Suppressor macrophage (primary cell): ENCODE measurements around the gene APOL3.
"Not testable (repeated sequence)": the region's sequence is repeated elsewhere in the genome, so short reads cannot be mapped to it uniquely, and the experiment has no call there.

ENCODE experiments used
- DNase-seq, 4 experiments: peaks; one replicate each; pipeline ENCODE4 v3.0.0-alpha.2; 2020 to 2022

The APOL3 gene

DNA sequence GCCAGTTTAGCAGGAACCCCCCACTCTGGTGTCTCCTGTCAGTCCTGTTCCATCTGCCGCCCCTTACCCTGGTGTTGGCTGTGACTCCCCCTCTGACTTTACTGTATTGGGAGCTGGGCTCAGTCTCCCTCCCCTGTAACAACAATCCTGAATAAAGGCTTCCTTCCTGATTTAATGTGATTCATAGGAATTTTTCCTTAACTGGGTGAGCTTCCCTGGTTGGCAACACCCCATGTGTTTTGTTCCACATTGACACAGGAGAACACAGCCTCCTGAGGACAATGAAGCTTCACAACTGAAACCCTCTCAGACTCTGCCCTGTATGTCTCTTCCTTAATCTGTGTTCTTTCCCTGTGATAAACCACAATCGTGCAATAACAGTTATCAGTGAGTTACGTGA lies 32.6 kb upstream of the APOL3 start:
- DNase-seq = no peak

DNA sequence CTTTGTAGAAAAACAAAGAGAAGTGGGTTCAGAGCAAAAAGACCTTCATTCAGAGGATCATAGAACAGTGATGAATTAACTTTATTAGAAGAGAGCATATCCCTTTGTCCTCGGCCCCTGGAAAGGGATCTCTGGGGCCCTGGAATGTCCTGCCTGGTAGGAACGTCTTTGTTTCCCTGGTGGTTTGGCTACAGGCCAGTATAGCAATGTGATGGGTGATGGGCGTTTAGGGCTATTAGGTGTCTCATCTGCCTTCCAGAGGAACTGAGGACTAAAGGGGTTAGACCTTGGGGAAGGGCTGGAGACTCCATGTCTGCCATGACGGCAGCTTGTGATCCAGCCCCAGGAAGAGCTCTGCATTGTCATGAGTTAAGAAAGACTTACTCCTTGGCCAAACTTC lies 32.0 kb upstream of the APOL3 start:
- DNase-seq = no peak

DNA sequence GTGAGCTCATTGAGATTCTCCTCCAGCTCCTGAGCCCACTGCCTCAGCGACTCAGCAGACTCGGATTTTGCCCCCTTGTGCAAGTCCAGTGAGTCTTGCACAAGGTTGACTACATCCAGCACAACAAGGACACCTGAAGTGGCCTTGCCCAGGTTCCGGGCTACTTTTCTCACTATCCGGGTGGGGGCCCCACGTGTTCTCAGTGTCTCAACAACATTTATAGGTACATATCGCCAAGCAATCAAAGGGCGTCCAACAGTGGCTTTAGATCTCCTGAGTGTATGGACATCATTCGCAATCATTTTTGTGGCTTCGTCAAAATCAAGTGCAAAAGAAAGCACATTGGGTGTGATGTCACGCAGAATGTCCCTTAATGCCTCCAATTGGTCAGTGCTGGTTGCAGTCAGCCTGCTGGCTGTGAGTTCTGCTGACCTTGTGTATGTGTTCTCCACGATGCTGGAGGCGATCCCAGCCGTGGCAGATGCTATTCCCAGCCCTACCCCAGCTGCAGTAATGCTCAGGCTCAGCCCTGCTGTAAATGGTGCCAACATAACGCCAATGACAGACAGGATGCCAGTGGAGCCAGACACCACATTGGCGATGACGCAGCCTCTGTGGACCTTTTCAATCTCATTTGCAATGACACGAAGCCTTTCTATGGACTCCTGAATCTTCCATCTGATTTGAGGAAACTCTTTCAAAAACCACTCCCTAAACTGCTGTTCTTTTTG lies 30.7 kb upstream of the APOL3 start:
- DNase-seq = no peak

DNA sequence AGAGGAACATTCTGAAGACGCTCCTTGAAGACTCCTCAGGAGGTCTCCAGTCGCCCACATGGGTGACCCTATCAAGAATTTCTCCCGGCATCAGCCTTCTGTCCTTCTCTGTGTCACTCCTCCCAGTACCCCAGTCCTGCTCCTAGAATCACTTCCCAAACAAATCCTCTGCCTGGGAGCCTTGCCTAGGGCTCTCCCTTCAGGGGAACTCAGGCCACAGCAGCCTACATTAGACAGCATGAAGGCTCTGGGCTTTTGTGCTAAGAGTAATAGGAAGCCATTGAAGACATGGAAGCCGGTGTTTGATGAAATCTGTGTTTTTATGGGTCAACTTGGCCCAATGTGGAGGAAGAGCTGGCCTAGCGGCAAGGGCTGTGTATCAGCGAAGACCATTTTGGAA lies 27.3 kb upstream of the APOL3 start:
- DNase-seq = not testable (repeated sequence)

DNA sequence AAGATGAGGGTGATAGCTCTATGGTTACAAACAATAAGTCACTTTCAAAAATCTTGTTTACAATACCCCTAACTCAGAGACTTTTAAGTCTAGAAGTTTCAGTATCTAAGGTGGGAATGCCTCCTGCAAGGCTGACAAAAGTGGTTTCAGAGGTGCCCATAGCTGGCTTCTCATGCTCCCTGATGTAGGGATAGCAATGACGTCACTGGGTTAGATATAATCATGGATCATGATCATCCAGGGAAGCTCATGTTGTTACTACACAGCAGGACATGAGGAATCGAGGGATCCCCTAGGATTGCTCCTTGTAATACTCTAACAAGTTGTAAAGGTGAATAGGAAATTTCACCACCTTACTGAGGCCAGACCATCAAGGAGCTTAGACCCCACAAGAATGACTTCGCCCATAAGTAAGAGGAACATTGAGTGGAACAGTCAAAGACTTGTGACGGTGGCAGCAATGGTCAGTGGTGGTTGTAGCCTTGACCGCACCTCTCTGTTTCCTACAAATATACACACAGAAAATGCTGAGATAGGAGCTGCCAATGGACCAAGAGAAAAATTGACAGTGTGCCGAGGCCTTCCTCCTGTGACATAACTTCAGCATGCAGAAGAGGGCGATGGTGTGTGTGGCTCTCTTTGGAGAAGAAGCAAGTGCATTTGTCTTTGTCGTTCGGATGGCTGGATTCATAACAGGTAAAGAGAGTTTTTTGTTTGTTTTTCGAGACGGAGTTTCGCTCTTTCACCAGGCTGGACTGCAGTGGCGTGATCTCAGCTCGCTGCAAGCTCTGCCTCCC lies 25.5 kb upstream of the APOL3 start:
- no peak for DNase-seq

DNA sequence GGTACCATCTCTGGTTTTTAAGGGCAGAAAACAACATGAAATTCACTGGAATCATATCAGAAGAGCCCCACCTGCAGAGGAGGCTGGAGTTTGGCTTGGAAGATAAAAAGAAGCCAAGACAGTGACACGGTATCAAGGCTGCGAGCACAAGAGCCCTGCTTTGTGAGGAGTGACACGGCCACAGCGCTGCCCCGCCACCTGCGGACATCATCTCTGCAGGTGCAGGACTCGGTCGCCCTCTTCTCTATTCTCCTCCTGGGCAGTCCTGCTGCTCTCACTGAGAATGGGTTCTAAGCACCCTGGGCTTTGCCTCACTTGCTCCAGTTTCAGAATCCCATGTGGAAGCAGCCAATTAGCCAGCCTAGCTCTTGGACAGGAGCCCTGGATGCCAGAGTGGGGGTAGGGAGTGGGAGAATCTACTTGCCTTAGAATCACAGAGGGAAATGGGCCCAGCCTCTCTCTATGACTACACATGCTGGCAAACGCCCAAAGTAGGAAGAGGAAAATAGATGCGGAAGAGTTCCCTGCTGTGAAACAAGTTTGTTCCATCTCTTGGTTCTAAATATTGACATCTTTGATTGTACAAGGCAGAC lies 24.0 kb upstream of the APOL3 start:
- DNase-seq = no peak

DNA sequence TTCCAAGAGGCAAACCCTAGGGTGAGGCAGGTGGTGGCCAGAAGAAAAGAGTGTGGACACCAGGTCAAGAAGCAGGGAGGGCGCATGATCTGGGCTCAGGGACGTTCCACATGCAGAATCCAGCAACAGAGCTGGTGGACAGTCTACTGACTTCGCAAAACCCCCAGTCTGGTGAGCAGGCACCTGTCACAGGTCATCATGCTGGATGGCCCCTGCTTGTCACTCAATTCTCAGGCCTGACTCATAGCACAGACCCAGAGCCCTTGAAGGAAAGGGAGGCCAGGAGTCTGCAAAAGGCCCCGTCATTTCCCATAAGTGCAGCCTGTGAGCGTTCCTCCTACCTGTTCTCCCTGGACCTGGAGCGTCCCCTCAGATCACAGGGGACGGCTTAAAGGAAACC lies 22.9 kb upstream of the APOL3 start:
- no peak for DNase-seq

DNA sequence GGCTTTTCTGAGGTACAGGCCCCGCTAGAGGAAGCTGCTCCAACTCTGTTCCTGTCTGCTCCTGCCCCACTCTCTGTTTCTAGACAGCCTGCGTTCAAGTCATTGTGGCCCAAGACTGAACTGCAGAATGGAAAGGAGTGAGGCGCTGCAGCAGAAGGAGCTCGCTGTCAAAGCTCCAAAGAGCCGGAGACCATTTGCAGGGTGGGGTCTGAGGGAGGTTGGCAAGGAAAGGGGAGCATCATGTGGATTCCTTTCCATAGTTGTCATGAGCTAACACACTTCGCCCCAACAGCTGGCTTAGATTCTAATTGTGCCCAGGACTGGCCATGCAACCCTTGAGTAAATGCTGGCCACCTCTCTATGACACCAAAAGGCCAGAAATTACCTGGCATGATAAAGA lies 22.3 kb upstream of the APOL3 start:
- no peak for DNase-seq

DNA sequence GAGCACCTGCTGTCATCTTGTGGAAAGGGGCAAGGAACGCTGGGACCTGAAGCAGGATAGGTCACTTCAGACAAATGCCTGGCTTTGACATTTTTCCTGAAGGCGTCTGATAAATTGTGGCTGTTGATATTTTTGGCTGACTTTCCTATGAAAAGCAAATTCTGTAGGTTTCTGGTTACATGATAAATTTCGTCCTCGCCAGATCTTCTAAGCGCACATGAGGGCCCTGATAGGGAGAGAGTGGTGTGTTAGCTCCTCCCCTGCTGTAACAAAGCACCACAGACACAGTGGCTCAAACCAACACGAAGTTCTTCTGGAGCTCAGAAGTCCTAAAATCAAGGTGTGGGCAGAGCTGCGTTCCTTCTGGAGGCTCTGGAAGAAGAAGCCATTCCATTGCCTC lies 21.5 kb upstream of the APOL3 start:
- no peak for DNase-seq

DNA sequence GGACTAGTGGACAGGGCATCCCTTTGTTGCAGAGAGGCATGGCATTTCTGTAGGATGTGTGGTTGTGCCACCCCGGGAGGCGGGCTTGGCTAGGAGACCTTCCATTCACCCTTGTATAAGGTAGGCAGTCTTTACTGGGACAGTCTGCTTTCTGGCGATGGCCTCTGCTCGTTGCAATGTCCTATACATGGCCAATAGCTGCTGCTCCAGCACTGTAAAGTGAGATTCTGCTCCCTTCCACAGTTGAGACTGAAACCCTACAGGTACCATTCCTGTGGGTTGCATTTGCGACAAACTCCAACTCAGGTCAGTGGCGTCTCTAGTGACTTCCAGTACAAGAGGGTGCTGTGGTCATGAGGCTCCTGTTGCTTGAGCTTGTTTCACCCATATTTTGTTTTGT lies 20.4 kb upstream of the APOL3 start:
- no peak for DNase-seq

DNA sequence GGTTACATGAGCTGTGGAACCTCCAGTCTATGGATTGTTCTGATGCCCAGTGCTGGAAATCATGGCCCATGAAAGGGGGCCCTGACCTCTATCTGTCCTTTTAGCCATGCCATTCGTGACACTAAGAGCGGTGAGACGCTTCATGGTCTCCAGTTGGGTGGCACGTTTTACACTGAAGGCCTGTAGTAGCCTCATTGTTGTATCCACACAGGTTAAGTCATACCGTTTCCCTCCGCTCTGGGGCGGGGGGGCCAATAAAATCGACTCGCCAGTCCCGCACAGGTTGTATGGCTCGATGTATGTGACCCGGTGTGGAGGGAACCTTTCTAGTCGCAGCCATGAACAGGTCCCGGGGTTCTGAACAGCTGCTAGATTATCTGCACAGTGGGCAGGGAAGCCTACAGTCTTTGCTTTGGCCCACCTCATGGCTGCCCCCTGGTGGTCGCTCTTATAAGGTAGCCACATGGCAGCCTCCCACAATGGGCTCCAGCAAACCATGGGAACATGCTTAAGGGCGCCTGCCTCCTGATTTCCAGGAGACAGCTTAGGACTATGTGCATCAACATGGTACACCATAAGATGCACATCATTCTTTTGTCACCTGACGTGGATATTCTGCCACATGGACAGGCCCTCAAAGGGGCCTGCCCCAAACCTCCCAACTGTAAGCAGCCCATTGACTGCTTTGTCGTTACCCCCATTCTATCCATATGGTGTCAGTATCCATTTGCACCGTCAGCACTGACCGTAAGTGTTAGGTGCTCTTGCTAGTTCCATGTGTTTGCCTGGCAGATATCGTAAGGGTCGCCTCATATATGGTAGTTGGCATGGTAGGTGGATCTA lies 19.7 kb upstream of the APOL3 start:
- peak; percentile 85 to 95 (median 93) for DNase-seq

DNA sequence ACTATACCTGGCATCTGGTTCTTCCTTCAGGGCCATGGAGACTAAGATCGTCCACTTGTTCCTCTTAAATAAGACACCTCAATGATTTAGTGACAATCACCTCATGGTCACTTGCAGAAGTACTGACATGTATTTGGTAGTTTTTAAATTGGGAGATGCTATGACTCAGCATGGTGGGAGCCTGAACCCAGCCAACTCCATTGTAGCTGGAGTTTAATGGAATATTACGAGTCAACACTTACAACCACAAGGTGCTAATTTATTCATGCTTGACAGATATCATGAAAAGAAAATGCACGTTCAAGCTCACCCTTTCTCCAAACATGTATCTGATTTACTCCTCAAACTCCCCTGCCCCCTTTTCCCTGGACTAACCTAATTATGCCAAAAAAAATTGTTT lies 16.6 kb upstream of the APOL3 start:
- DNase-seq = no peak

DNA sequence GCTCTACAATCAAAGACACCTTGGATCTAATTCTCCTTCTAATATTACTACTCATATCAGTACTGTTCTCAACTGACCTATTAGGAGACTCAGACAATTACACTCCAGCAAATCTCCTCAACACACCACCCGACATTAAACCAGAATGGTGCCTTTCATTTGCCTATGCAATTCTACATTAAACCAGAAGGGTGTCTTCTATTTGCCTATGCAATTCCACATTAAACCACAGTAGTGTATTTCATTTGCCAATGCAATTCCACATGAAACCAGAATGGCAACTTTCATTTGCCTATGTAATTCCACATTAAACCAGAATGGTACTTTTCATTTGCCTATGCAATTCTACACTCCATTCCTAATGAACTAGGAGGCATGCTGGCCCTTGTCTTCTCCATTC lies 15.3 kb upstream of the APOL3 start:
- DNase-seq = no peak

DNA sequence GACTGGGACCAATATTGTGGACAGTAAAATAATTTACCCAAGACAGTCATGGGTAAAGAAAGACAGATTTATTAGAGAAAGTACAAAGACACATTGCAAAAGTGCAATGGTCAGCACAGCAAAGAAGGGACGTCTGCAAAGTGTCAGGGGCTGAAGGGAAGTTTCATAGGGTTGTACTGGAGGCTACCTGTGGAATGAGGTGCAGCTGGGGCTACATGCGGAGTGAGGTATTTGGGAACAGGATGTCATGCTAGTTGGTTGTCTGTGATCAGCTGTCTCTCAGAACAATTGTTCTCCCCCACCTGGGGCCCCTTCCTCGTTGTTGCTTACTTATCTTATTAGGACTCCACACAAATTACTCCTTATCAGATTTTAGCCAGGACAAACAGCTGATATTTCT lies 11.4 kb upstream of the APOL3 start:
- no peak for DNase-seq

DNA sequence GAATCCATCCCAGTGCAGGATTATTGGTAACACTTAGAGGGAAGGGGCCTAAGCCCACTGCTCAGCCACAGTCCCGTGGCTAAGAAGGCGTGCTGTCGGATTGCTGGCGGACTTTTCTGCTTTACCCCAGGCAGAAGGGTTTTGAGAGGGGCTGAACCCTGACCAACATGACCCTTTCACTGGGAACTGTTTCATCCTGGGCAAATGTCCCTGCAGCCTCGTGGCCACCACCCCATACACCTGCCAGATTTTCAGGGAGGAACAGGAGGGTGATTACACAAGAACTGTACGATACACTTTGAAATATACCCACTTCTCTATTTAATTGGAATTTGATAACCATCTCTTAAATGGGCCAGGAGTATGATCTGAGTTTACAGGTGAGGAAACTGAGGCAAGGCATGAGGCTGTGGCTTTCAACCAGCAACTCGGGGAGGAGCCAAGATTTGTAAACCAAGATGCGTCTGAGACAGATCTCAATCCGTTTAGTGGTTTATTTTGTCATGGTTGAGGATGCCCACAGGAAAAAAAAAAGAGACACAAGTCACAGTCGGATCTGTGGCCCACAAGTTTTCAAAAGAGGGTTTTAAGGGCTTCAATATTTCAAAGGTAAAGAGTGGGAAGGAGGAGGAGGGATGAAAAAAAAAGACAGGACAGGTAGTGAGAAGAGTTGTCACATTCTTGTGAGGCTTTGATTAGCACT lies 6.1 kb upstream of the APOL3 start:
- DNase-seq = no peak

DNA sequence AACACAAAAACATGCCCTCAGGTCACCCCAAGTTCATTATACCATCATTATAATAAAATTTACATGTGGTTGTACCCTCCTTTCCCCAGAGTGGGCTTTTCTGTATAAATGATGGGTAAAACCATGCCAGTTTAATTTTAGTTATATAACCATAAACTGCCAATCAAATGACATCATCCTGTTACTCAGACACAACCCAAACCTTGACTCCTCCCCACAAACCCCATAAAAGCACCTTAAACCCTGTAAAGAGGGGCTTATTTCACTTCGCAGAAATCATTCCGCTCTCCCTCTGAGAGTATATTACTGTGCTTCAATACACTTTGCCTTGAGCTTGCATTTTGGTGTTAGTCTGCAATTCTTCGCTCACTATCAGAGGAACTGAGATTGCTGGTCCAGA lies 5.5 kb upstream of the APOL3 start:
- no peak for DNase-seq

DNA sequence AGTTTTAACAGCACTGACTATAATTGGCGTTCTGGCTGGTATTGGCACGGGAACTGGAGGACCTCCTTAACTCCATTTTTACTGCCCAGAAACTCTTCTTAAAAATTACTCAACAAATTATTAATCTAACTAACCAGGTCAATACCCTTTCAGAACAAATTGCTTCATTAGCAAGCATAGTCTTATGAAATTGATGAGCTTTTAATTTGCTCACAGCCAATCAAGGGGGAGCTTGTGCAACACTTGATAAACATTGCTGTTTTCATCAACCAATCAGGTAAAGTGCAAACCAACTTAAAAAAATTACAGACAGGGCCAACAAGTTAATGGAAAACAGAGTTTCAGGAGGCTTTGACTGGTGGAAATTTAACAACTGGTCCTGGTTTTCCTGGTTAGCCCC lies 4.6 kb upstream of the APOL3 start:
- DNase-seq = no peak

DNA sequence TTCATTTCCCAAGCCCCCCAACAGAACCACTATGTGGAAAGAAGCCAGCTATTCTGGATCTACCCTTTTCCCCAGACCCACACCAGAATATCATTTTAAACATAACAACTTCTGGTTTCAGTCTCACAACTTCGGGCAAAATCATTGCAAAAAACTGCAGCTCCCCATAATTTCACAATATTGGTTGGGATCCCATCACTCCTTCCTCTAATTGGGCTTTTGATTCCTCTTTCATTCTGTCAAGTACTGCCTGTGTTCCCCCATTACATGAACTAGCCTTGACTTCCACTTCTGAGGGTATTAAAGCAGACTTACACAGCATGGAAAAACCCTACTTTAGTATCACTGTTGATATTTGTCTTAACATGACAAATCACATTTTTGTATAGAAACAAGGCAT lies 4.1 kb upstream of the APOL3 start:
- DNase-seq = peak; percentile 67 to 91 (median 82)

DNA sequence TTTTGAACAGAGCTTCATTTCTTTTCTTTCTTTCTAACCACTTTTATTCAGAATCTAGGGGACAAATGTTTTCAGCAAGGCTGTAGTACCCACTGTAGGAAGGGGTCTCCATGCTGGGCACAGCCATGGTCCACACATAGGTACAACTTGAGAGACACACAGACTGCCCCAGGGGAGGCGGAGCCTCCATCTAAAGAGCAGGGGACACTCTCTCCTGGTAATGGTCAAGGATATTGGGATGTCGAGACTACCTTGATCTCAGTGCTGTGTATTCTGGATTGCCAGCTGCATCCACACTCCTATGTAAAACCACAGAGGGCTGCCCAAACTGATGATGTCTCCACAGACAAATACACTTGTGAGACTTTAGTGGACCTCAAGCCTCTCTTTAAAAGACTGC lies 2.9 kb upstream of the APOL3 start:
- DNase-seq = no peak

DNA sequence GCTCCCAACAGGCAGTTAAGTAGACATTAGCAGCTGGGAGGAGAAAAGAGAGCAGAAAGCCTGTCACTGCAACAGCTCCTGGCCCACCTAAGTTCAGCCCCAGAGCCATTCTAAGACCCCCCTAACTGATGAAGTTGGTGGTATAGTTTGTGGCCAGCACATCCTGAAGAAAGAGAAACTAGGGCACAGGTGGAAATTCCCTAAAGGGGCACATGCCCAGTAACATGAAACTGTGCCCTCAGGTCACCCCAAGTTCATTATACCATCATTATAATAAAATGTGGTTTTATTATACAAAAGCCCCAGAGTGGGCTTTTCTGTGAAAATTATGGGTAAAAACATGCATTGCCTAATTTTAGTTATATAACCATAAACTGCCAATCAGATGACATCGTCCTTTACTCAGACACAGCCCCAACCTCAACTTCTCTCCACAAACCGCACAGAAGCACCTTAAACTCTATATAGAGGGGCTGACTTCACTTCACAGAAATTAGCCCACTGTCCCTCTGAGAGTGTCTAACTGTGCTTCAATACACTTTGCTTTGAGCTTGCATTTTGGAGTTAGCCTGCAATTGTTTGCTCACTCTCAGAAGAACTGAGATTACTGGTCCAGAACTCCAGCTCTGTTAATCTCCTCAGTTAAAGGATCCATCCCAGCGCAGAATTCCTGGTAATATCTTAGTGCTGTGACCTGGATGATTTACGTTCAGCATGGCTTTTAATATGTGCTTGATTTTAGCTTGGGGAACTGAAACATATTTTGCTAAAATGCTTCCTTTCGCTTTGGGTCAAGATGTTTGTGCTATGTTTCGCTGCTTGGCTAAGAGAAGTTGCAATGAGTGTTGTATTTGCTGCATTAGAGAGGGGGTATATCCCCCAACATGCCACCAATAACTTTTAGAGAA lies 1.8 kb upstream of the APOL3 start:
- DNase-seq = peak in 2 of 4 experiments; percentile 13 to 46

DNA sequence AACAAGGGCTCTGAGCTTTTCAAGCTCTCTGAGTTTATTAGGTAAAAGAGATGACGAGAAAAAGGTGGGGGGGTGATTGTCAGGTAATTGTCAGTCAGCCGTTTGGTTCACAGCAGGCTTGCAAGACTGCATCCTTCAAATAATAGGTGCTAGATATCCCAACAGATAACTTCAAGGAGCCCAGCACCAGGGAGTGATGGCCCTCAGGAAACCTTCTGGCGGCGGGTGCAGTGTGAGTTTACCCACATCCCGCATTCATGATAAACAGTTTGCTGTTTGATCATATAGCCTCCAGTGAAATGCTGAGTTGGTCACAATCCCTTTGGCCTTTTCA lies 1.2 kb upstream of the APOL3 start:
- DNase-seq = not testable (repeated sequence)
